Choroid plexus epithelial cell (primary cell): ENCODE measurements around the gene NUP98.

Experiments used
- DNase-seq: peaks from one replicate; pipeline ENCODE4 v3.0.0-alpha.2; 2010; ENCODE audit warnings: low read depth
- H3K4me3 ChIP-seq: 2 replicates; pipeline ENCODE4 v1.5.1; 2011; ENCODE audit warnings: low read depth, mild to moderate bottlenecking, control low read depth, low read length, moderate library complexity
- CTCF ChIP-seq: conservative IDR thresholded peaks from 2 replicates; pipeline ENCODE4 v1.5.1; 2011; ENCODE audit warnings: low read depth, mild to moderate bottlenecking, control low read depth, inconsistent platforms, low read length, moderate library complexity

Gene NUP98

GRCh38 chr11:3626250-3626960 lies 170.9 kb downstream of the NUP98 start:
- no peak overlapping the region for H3K4me3 ChIP-seq
- no peak for DNase-seq
- no peak for TF ChIP-seq CTCF
